Natural killer cell treated with Interleukin-12 subunit alpha and Interleukin-12 subunit beta and Interleukin-15 and Interleukin-18, amount 100 ng/mL, for 72 hours (primary cell): Measurements from ENCODE around the gene CUZD1. TPM values are rescaled to one million over a fixed set of nuclear protein-coding genes. Genes with fewer than 3 reads are reported as not detected.

Experiments
- ATAC-seq, 2 donors: fragments of 150-1000 bp; cut with Tn5 transposase in 1 of 2; sonication (Bioruptor Pico), chemical (Tn5 transposase) in 1 of 2; 2 replicates each; pipeline ENCODE4 v1.10.0; 2021
- DNase-seq: peaks from one replicate; pipeline ENCODE4 v3.0.0; 2022; ENCODE audit warnings: low spot score
- H3K27ac Mint-ChIP-seq, 2 donors: 1 replicate in 1 of 2; 2 replicates in 1 of 2; pipeline ENCODE4 v1.8.0; 2022; ENCODE audit warnings: mixed read lengths in 2 of 2, mild to moderate bottlenecking in 1 of 2, moderate library complexity in 1 of 2
- H3K27me3 Mint-ChIP-seq, 2 donors: 1 replicate in 1 of 2; 2 replicates in 1 of 2; pipeline ENCODE4 v1.8.0; 2022; ENCODE audit warnings: mixed read lengths in 2 of 2
- H3K36me3 Mint-ChIP-seq: one replicate; pipeline ENCODE4 v1.8.0; 2022; ENCODE audit warnings: mixed read lengths
- H3K4me1 Mint-ChIP-seq, 2 donors: 1 replicate in 1 of 2; 2 replicates in 1 of 2; pipeline ENCODE4 v1.8.0; 2022; ENCODE audit warnings: low read depth in 2 of 2, mixed read lengths in 2 of 2, mild to moderate bottlenecking in 1 of 2
- H3K4me3 Mint-ChIP-seq: one replicate; pipeline ENCODE4 v1.8.0; 2022; ENCODE audit warnings: mixed read lengths
- H3K9me3 Mint-ChIP-seq: 2 replicates; pipeline ENCODE4 v1.8.0; 2022; ENCODE audit warnings: mixed read lengths
- total RNA-seq, 2 donors: library from RNA; stranded (reverse); gene quantifications; one replicate each; pipeline ENCODE4 v1.2.3, GENCODE V29; 2022

The CUZD1 gene
- total RNA-seq, 2 donors from 2014 or later = 1.1 to 3.9 TPM

DNA sequence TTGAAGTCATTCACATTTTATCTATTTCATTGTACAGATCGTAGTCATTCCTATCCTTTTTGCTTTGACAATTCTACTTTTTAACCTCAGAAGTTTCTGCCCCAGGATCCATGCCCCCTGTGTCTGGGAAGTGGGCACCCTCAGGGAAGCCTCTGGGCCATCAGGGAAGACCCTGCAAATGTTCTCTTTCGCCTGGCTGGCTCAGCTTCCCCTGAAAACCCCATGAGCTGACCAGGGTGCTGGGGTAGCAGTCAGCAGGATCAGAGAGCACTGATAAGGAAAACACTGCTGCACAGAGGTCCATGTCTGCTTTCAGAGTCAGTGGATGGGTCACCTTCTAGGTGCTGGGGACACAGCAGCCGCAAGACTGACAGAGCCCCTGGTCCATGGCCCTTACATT lies 23.8 kb downstream of the CUZD1 start:
- peaks cover 52 to 62% of the 10 kb centered on the region in 2 donors for H3K27me3 Mint-ChIP-seq
- H3K36me3 Mint-ChIP-seq = no peaks in the 10 kb centered on the region
- no peak overlapping the region for H3K27ac Mint-ChIP-seq
- H3K4me1 Mint-ChIP-seq = no peaks in the 10 kb centered on the region
- H3K9me3 Mint-ChIP-seq = no peaks in the 10 kb centered on the region
- peak in 1 of 2 donors; percentile 3 for ATAC-seq
- no peak for DNase-seq
- no peak overlapping the region for H3K4me3 Mint-ChIP-seq

DNA sequence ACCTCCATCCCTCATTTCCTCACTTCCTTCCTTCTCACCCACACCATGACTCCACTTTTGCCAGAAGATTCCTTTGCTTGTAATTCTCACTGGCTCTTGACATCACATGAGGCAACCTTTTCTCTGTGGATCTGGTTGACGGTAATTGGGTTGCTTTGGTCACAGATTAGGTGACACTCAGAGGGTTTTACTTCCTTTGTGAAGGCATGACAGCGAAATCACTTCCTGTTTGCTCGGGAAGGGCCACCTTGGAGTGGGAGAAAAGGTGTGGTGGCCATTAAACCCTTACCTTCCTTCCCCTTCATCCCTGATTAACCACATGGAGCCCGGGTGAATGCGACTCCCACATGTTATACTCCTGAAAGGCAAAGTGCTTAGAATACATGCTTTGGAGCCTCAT lies 30.2 kb downstream of the CUZD1 start:
- Mint-ChIP-seq H3K4me1 (no peaks in the 10 kb centered on the region), H3K36me3 (no peaks in the 10 kb centered on the region), H3K27ac (no peak overlapping the region), H3K27me3 (peaks cover 39 to 40% of the 10 kb centered on the region in 2 donors), H3K4me3 (no peak overlapping the region), H3K9me3 (no peaks in the 10 kb centered on the region)
- ATAC-seq = no peak
- no peak for DNase-seq

DNA sequence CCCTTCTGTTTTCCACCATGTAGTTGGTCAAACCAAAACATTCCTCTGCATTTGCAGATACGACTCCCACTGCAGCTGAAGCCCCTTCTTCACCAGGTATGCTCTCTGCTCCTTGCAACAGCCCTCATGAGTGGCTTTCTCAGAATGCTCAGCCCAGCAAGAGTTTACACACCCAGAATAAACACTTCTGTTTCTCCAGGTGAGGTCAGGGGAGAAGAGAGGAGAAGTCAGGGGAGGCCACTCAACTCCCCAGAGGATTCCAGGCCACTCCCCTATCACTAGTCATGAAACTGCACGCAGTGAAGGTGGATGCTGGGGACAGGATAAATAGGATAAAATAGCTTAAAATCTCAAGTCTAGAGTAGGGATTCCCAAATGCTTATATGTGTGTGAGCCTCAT lies 31.2 kb downstream of the CUZD1 start:
- H3K27ac Mint-ChIP-seq = no peak overlapping the region
- ATAC-seq (no peak), DNase-seq (no peak)
- H3K27me3 Mint-ChIP-seq = peaks cover 32 to 33% of the 10 kb centered on the region in 2 donors
- H3K4me3 Mint-ChIP-seq = no peak overlapping the region
- no peaks in the 10 kb centered on the region for H3K4me1 Mint-ChIP-seq
- no peaks in the 10 kb centered on the region for H3K36me3 Mint-ChIP-seq
- no peaks in the 10 kb centered on the region for H3K9me3 Mint-ChIP-seq

DNA sequence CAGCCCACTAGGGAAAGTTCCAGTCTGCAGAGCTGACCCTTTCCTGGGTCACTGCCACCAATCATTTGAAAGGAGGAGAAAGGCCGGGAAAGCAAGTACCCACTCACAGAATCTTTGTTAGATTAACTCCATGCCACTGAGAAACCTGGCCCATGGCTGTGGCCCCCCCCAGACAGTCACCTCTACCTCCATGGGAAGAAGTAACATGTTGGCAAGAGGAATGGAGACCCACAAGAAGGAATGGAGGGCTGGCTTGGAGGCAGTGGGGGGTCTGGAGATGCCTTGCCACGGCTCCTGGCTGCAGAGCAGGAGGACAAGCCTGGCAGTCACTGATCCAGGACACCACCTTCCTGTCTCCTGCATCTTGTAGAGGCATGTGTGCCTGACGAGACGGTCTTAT lies 32.9 kb downstream of the CUZD1 start:
- Mint-ChIP-seq H3K27ac (no peak overlapping the region), H3K4me3 (no peak overlapping the region), H3K9me3 (no peaks in the 10 kb centered on the region), H3K4me1 (no peaks in the 10 kb centered on the region), H3K27me3 (peaks cover 22 to 23% of the 10 kb centered on the region in 2 donors), H3K36me3 (no peaks in the 10 kb centered on the region)
- ATAC-seq (no peak), DNase-seq (no peak)

DNA sequence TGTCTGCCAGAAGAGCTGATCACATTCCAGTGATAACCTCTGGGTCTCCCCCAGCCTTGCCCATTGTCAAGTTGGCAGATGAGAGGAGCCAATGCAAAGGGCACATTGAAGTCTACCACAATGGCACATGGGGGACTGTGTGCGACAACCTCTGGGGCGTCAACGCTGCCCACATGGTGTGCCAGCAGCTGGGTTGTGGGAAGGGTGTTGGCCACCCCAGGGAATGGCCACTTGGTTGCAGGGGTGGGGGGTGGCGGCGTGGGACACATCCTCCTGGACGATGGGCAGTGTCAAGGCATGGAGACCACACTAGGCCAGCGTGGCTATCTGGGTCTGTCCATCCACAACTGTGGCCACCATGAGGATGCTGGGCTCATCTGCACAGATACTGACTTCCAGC lies 43.4 kb downstream of the CUZD1 start:
- Mint-ChIP-seq H3K27me3 (peaks cover 12 to 13% of the 10 kb centered on the region in 2 donors), H3K36me3 (no peaks in the 10 kb centered on the region), H3K9me3 (no peaks in the 10 kb centered on the region), H3K4me1 (no peaks in the 10 kb centered on the region), H3K27ac (no peak overlapping the region), H3K4me3 (no peak overlapping the region)
- DNase-seq (no peak), ATAC-seq (peak; percentile 39 to 51)

DNA sequence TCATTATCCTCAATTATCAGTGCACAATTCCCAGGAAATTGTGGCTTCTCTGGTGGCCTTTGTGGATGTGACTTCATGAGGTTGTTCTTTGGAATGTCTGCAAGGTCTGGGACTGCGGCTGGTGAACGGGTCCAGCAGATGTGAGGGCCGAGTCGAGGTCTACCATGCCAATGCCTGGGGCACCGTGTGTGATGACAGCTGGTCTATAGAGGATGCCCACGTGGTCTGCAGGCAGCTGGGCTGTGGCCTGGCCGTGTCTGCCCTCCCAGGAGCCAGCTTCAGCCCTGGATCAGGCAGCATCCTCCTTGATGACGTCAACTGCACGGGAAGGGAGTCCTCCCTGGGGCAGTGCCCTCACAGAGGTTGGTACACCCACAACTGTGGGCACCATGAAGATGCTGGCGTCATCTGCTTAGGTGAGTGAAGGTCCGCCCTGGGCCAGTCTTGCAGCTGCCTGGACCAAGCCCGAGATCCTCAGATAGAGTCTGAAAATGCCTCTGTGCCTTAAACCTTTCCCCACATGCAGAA lies 46.9 kb downstream of the CUZD1 start:
- H3K9me3 Mint-ChIP-seq = no peaks in the 10 kb centered on the region
- ATAC-seq (no peak), DNase-seq (no peak)
- H3K27me3 Mint-ChIP-seq = peaks cover 21 to 34% of the 10 kb centered on the region in 2 donors
- no peak overlapping the region for H3K4me3 Mint-ChIP-seq
- H3K4me1 Mint-ChIP-seq = no peaks in the 10 kb centered on the region
- H3K36me3 Mint-ChIP-seq = no peaks in the 10 kb centered on the region
- no peak overlapping the region for H3K27ac Mint-ChIP-seq

DNA sequence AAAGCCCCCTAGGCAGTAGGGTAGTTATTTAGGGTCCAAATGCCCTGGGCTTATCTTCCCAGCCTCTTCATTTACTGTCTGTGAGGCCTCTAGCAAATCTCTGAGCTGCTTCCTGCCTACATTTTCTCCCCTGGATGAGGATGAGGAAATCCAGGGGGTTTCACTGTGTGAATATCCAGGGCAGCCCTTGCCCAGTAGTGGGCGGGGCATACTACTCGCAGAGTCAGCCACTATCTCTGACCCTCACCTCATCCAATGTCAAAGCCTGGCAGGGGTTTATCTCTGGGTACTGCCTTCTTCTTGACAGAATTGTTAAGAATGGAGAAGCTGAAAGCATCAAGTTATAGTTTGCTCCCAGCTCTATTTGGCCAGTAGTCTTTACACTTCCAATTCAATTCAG lies 48.9 kb downstream of the CUZD1 start:
- ATAC-seq = no peak
- Mint-ChIP-seq H3K4me1 (no peaks in the 10 kb centered on the region), H3K27ac (no peak overlapping the region), H3K9me3 (no peaks in the 10 kb centered on the region), H3K36me3 (no peaks in the 10 kb centered on the region), H3K27me3 (peaks cover 21 to 39% of the 10 kb centered on the region in 2 donors), H3K4me3 (no peak overlapping the region)
- no peak for DNase-seq

DNA sequence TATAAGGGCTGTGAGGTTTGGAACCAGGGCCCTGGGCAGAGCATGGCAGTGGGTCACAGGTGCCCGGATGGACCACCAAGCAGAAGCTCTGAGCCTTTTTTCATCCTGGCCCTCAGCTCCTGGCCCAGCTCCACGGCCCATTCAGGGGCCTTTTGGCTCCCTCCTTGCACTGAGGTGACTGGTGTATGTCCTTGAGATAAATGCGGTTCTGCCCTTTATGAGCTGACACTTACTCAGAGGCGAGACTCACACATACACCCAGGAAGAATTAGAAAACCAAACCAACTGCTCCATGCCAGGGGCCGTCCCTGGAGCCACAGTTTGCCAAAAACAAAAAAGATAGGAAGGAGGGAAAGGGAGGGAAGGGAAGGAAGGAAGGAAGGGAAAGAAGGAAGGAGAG lies 49.7 kb downstream of the CUZD1 start:
- no peak overlapping the region for H3K27ac Mint-ChIP-seq
- H3K9me3 Mint-ChIP-seq = no peaks in the 10 kb centered on the region
- H3K4me3 Mint-ChIP-seq = no peak overlapping the region
- no peaks in the 10 kb centered on the region for H3K4me1 Mint-ChIP-seq
- peaks cover 21 to 37% of the 10 kb centered on the region in 2 donors for H3K27me3 Mint-ChIP-seq
- ATAC-seq (no peak), DNase-seq (no peak)
- H3K36me3 Mint-ChIP-seq = no peaks in the 10 kb centered on the region

DNA sequence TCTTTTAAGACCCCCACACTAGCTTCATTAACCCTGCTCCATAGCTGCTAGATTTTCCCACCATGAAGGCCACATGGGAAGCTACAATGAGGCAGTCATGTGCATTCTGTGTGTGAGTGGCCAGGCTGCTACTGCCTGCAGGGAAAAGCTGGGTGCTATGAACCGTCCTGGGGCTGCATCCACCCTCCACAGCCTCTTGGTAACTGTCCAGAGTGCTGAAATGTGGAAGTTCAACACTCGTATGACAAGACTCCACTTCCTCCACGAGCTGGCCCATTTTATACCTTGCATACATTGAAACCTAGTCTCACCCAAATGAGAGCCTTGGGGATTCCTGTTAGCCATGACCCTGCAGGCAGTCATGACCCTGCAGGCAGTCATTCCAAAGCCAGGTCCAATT lies 59.4 kb downstream of the CUZD1 start:
- ATAC-seq (no peak), DNase-seq (no peak)
- H3K4me1 Mint-ChIP-seq = no peaks in the 10 kb centered on the region
- no peaks in the 10 kb centered on the region for H3K36me3 Mint-ChIP-seq
- peaks cover 4 to 16% of the 10 kb centered on the region in 2 donors for H3K27me3 Mint-ChIP-seq
- no peak overlapping the region for H3K27ac Mint-ChIP-seq
- H3K9me3 Mint-ChIP-seq = peaks cover 4% of the 10 kb centered on the region
- no peak overlapping the region for H3K4me3 Mint-ChIP-seq

DNA sequence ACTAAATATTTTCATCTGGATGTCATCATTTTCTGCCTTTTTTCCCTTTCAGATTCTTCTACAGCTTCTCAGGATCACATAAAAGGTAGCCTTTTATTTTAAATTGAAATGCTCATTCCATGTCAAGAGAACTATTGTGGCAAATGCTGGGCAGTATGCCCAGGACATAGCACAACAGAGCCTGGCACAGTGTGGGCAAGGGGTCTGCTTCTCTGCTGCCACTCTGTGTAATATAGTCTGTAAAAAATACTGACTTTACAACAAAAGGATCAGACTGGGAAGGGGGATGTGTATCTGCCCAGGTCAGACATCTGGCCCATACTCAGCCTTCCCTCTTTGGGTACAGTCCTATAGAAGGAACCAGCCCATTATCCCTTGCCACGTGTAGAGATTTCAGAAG lies 62.7 kb downstream of the CUZD1 start:
- DNase-seq (no peak), ATAC-seq (no peak)
- Mint-ChIP-seq H3K9me3 (peaks cover 4% of the 10 kb centered on the region), H3K27ac (no peak overlapping the region), H3K36me3 (no peaks in the 10 kb centered on the region), H3K4me1 (no peaks in the 10 kb centered on the region), H3K27me3 (peaks cover 7 to 14% of the 10 kb centered on the region in 2 donors), H3K4me3 (no peak overlapping the region)

Other genes starting within 250 kb of the CUZD1 start
- gene C10orf120, start 146.0 kb downstream of the CUZD1 start, total RNA-seq = not detected
- 10 to 100 TPM in 1 of 2 donors, 1 to 10 TPM in 1; 3.0 to 19.7 TPM for gene FAM24B, start 33.7 kb upstream of the CUZD1 start, total RNA-seq
- not detected for gene FAM24A, start 64.8 kb upstream of the CUZD1 start, total RNA-seq
- 10 to 100 TPM; 12.7 to 16.0 TPM for gene C10orf88, start 108.4 kb upstream of the CUZD1 start, total RNA-seq
- gene PSTK, start 134.5 kb upstream of the CUZD1 start, total RNA-seq = 1 to 10 TPM; 3.4 to 3.5 TPM
- 10 to 100 TPM; 21.4 to 22.1 TPM for gene IKZF5, start 162.9 kb upstream of the CUZD1 start, total RNA-seq
- 10 to 100 TPM; 15.0 to 24.0 TPM for gene ACADSB, start 163.1 kb upstream of the CUZD1 start, total RNA-seq